ENCODE data around the gene OSER1.
A peak's percentile ranks its signal among the peaks of the same experiment; 100 is the strongest.

Gene OSER1

DNA sequence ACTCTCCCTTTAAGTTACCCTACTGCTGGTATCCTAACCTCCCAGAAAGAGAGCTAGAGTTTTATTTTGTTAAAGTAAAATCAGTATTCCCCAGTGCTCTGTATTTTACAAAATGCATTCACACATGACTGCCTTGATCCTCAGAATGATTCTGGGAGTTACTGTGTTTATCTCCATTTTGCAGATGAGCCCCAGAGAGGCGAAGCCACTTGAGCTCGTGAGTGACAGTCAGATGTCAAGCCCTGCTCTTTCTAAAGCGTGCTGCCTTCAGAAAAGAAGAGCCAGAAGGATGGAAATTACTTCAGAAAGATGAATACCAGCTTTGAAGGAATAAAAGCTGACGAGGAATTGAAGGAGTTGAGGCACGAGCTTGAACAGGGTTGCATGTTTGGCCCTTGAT lies 14.1 kb upstream of the OSER1 start:
- DNase-seq (ENCODE audit: low read depth in 2 of 2): no peak

DNA sequence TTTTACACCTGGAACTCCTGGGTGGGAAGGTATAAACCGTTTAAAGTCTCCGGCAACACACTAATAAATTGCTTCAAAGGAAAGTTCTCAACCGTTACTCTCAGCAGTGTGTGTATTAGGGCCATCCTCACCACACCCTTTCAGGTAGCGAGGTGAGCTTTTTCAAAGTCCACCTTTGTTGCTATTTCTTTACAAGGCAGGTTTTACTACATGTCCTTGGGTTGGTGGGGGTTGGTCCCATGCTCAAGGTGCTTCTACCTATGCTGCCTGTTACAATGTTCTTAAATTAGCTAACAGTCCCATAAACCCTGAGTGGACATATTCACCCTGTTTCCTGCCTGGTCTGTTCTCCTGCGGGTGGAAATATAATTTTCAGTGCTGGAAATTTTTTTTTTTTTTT lies 13.2 kb upstream of the OSER1 start:
- DNase-seq (ENCODE audit: low read depth in 2 of 2): no peak

DNA sequence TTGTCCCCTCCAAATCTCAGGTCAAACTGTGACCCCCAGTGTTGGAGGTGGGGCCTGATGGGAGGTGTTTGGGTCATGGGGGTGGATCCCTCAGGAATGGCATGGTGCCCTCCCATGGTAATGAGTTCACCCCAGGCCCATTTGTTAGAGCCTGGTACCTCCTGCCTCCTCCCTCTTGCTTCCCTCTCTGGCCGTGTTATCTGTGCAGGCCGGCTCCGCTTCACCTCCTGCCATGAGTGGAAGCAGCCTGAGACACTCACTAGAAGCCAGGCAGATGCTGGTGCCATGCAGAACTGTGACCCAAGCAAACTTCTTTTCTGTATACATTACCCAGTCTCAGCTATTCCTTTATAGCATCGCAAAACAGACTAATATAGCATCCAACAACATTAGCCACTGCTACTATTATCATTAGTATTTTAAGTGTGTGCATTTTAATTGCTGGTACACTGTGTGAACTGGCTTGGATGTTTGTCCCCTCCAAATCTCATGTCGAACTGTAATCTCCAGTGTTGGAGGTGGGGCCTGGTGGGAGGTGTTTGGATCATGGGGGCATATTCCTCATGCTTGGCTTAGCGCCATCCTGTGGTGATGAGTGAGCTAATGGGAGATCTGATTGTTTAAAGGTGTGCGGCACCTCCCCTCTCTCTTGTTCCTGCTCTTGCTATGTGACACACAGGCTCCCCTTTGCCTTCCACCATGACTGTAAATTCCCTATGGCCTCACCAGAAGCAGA lies 12.2 kb upstream of the OSER1 start:
- no peak for DNase-seq (ENCODE audit: low read depth in 2 of 2)

DNA sequence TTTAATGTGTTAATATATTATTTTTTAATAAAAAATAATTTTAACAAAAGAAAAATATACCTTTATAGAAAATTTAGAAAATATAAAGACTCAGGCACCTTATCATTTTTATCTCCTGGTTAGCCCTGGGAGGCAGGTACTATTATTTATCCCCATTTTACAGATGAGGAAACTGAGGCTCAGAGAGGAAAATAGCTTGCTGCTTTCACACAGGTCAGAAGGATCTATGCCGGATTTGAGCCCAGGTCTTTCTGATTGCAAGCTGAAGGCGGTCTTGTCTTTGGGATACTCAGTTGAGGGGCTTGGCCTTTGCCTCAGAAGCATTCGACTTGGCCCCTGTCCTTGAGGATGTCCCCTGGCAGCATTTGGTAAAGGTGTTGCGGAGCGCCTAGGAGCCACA lies 11.5 kb upstream of the OSER1 start:
- DNase-seq (ENCODE audit: low read depth in 2 of 2): no peak

DNA sequence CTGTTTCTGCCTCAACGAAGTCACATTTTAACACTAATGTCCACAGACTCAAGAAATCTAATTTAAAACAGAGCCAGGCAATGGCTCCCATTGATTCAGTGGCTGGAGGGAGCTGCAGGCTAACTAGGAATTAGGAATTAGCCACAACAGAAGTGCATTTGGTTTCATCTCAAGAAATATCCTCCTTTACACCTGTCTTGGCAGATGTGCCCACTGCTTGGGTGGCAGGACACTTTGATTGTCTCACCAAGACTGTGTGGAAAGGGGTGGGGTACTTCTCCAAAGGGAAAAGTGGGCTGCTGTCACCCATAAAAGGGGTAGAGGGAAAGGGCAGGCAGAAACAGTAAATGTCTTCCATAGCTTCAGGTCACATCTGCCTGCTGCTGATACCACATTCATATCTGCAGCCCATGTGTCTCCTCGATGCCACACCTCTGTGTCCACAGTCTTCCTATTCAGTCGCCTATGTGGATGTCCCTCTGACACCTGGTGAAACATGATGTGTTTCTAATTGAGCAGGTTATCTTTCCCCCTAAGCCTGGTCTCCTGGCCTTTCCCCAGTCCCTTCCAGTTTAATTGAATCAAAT lies 10.9 kb upstream of the OSER1 start:
- no peak for DNase-seq (ENCODE audit: low read depth in 2 of 2)

DNA sequence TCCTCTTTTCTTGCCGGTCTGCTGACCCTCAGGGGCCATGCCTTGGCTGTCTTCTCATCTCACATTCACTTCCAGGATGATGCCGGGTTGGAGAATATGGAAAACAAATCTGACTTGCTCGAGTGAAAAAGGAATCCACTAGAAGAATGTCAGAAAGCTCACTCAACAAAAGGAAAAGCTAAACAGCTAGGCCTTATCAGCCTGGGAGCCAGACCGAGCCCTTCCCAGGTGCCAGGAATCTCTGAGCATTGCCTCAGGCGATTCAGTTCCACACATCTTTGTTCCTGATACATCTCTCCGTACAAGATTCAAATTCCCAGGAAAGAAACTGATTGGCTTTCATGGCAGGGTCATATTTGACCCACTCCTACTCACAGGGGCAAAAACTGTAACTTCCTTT lies 9.2 kb upstream of the OSER1 start:
- DNase-seq (ENCODE audit: low read depth in 2 of 2): no peak

DNA sequence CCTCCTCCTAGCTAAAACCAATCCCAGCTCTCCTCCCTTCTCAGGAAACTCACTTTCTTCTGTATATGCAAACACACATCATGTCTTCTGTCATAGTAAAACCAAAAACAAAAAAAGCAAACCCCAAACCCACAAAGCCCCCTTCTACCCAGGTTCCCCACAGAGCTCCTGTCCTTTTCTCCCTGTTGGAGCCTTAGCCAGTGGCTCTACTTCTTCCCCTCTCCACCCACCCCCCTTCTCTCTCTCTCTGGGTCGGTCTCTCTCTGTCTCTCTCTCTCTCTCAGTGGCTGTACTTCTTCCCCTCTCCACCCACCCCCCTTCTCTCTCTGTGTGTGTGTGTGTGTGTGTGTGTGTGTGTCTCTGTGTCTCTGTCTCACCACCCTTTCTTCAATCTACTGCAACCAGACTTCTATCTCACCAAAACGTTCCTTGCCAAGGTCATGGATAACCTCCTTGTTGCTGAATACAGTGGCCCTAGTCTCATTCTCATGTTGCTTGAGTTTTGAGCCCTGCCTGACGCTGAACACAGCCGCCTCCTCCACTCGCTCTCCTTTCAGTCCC lies 8.7 kb upstream of the OSER1 start:
- no peak for DNase-seq (ENCODE audit: low read depth in 2 of 2)

DNA sequence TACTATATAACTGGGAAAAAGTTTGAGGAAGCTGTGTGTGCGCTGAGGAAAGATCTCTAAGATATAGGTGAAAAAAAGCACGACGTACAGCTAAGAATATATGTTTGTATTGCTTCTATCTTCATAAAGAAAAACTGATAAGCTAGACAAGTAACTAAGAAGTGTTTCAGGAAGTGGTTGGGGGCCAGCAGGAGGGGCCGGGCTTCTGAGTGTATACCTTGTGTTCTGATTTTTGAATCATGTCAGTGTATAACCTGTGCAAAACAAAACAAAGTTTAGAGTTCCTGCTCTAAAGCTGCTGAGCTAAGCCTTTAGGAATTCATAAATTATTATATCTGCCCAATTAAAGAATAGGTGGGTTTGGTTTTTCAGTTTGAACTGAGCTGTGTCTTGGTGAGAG lies 7.9 kb upstream of the OSER1 start:
- no peak for DNase-seq (ENCODE audit: low read depth in 2 of 2)

DNA sequence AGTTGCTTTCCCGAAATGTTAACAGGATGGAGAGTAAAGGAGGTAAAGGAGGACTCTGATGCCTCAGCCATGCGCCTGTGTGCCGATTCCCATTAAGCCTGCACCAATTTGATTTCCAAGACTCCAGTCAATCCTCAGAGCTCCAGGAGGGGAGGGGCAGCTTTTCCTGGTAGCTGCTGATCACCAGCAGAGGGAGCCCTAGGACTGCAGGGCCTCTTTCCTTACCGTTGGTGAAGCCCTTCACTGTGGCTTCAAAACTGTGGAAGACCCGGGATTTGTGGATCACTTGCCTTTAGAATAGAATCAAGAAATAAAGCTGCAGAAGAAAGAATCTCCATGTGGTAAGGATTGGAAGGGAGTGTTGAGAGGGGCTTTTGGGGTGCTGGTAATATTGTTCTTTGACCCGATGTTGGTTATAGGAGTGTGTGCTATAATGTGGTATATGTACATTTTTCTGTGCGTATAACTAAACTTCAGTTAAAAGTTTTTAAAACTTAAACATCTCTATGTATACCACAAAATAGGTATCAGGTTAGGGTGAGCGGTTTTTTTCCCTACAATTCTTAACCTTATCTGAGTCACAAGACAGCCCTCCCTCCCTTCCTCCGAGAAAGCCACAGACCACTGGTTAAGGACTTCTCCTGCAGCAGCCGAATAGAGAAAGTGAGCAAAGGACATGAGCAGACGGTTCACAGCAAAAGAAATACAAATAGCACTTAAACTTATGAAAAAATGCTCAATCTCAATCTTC lies 6.9 kb upstream of the OSER1 start:
- peak in 1 of 2 donors; percentile 21 for DNase-seq (ENCODE audit: low read depth in 2 of 2)

DNA sequence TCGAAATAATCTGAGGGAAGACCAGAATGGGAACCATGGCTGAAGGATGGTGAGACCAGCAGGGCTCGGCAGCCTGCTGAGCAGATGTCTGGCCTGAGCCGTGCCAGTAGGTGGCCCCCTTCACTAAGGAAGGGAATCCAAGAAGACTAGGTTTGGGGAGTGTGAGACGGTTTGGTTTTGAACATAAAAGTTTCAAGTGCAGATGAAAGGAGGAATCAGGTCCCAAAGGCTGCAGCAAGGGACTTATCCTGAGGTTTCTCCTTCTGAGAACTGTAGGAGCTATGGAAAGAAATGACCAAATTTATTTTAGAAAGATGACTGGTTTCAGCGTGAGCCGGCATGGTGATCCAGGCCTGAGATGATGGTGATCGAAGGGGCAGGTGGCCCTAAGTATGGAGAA lies 4.6 kb upstream of the OSER1 start:
- peak in 1 of 2 donors; percentile 52 for DNase-seq (ENCODE audit: low read depth in 2 of 2)

DNA sequence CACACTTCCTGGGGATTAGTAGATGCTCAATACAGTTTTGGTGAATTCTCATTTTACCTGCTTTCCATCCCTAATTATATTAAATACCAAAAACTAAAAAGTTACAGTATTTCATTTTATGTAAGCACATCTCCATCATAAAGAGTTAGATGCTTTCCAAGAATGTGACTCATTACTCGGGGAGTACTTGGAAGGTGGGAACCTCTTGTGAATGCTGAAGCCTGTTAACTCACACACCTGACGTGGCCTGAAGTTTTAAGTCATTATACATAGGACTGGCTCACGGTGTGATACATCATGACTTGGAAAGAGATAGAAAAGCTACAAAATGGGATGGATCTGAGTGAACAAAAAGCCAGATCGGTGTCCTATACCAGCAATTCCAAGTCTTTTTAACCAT lies 2.2 kb upstream of the OSER1 start:
- no peak for DNase-seq (ENCODE audit: low read depth in 2 of 2)

DNA sequence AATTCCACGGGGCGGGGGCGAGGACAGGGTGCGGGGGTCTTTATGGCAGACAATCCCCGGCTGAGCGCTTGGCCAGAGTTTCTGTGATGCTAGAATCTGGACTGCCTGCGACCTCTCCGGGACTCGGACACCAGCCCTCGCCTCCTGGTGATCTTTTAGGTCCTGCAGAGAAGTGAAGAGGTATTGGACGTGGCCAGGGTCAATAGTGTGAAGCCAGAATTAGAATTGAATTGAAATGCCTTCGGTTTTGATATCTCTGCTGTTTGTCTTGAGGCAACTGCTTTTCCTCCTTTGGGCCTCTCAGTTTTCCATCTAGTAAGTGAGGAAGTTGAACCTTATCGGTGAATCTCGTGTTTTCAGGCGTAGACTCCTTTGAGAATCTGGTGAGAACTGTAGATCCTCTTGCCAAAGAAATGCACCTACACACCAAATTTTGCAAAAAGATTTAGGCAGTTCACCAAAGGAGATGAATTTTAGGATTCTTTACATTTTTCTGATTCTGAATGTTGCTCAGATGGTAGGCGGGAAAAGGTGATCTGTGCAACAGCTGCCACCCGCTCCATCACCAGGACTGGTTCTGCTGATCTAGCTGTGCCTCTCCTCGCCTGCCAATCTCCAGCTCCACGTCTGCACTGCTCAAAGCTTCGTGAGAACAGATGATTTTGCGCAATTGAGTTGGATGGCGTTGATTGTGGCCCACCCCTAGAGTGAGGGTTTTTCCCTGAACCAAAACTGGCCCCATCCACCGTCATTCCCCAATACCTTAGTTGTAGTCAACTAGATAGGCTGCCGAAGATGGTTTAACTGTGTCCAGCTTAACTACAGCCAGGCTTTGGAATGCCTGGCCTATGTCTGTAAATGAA lies 837 bp upstream of the OSER1 start:
- DNase-seq (ENCODE audit: low read depth in 2 of 2): no peak

DNA sequence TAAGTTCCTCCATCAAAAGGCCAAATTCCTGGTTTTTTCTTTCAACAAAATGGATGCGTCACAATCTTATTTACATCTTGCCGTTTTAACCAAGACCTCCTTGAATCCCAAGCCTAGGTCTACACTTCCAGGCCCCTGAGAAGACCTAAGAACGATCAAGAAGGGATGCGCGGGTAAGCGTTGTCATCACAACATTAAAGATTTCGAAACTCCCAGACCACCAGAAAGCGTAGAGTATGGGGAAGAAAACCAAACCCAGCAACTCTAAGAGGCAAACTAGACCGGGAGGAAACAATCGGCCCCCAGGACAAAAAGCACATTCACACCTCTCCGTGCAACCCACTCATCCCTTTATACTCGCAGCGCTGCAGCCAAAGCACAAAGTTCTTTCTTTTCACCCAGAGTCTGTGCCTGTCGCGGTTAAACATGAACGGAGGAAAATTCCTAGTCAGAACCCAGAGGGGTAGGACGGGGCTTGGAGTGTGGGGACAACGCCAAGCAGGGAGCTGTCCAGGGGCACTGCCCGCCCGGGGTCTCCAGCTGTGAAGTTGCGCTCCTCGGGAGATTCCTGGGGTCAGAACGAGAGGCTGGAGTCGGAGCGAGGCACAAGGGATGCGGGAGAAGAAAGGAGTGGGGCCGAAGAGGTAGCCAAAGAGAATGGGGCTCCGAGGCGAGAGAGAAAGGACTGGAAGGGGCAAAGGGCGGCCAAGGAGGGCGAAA lies 725 bp downstream of the OSER1 start:
- DNase-seq (ENCODE audit: low read depth in 2 of 2): no peak

DNA sequence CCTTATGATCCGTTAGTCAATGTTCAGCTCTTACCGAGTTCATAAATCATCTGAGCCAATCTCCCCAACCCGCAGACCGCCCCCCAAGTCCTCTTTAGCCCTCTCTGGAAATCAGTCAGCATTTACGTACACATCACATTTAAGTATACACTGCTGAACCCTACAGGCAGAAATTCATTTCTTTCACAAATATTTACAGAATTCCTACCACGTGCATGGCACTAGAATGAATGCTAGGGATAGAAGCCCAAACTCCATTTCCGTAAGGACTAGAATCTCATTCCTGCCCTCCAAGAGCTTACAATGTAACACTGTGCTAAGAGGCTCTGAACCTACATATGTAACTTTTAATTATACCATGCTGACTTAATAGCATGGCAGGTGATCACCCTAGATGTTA lies 1.8 kb downstream of the OSER1 start:
- DNase-seq (ENCODE audit: low read depth in 2 of 2): no peak

DNA sequence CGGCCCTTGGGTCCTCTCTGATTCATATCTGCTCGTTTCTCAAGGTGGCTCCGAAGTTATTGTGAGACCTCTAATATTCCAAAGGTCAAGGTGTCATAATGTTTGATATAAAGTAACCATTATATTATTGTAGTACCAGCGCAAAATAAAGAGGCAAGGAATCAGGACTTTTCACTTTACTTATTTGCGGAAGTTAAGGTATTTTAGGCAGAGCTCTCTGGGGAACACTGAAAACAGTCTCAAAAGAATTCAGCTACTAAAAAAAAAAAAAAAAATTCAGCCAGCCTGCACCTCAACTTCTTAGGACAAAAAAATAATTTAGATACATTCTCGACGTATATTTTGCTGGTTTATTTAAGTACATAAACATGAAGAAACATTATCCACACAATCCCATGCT lies 2.4 kb downstream of the OSER1 start:
- no peak for DNase-seq (ENCODE audit: low read depth in 2 of 2)

DNA sequence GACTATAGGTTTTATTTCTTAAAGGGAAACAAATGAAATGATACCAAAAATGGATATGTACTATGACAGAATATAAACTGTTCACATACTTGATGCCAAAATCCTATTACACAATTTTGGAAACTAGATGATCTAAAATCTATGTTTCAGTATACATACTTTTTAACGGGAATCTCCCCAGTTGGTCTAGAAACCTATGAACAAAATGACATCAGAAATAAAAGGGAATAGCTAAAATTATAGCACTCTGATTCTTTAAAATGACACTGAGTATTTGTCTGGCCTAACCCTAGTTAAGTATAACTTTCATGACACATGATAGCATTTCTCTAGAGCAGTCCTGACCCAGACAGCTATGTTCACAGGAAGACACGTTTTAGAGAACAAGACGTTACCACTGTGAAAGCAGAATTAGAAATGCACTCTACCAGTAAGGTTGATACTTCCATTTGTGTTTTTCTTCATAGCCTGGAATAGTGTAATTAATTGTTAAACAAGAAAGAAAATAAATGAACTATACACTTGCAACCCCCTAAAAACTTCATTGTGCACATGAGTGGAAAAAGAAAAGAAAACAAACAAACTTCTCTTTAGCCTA lies 3.3 kb downstream of the OSER1 start:
- no peak for DNase-seq (ENCODE audit: low read depth in 2 of 2)

DNA sequence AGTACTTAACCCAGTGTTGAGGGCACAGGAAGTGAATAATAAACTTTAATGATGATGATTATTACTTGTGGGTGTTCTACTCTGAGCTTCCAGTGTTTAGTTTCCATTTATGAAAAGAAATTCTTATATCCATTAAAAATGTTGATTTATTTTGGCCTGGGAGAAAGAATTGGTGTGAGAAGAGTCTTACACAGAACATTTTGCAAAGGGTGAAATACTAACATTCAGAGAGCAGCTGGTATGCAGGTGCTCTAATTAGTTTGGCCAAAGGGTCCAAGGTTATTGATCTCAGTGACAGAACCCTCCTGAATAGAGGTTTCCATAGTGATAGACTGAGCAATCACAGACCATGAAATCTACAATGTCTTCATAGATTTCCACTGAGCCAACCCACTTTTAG lies 4.4 kb downstream of the OSER1 start:
- DNase-seq (ENCODE audit: low read depth in 2 of 2): no peak

DNA sequence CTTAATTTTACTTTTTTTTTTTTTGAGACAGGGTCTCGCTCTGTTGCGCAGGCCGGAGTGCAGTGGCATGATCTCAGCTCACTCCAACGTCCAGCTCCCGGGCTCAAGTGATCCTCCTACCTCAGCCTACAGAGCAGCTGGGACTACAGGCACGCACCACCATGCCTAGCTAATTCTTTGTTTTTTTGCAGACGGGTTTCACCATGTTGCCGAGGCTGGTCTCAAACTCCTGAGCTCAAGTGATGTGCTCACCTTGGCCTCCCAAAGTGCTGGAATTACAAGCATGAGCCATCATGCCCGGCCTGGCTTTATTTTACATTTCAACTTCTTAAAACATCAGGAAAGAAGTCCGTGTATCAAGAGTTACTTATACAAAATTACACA lies 5.7 kb downstream of the OSER1 start:
- DNase-seq (ENCODE audit: low read depth in 2 of 2): no peak

DNA sequence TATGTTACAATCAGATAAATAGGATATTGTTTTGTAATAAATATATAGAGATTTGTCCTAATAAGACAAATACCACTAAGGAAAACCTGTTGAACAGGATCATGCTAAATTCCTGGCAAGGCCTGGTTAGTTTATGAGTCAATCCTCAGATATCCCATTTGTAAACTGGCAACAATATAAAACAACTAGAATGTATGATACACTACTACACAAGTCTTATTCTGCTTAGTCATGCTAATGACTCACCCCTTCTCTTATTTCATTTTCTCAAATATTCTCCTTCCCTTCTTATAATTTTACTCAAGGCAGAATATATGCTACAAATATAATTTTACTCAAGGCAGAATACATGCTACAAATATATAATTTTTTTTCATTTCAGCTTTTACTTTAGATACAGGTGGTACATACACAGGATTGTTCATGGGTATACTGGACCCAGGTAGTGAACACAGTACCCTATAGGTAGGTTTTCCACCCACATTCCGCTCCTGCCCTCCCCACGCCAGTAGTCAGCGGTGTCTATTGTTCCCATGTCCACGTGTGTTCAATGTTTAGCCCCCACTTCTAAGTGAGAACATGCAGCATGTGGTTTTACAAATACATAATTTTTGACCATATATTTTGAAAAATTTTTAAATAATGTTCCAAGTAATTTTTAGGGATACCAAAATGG lies 6.3 kb downstream of the OSER1 start:
- DNase-seq (ENCODE audit: low read depth in 2 of 2): no peak

DNA sequence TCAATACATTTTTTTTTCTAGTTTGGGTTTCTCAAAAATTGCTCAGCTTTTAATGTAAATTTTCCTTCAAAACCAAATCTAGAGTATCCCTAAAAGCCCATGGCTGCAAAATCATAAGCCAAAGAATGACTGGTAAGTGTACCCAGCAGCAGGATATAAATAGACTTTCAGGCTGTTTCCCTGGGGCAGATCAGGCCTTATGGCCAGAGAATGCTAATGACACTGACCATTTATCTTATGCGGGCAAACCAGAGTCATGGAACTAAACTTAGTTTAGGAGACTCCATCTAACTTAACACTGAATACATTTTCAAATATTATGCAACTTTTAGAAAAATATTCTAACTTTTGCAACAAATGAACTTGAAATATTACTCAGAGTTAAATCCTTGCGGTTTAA lies 7.4 kb downstream of the OSER1 start:
- no peak for DNase-seq (ENCODE audit: low read depth in 2 of 2)

Measured in stimulated activated CD8-positive, alpha-beta memory T cell treated with anti-CD3 and anti-CD28 coated beads, Interleukin-15, amount 100 ng/mL, for 48 hours (primary cell).